Ishikawa (cell line): ENCODE measurements around the gene HPS6.

Experiments used
- CEBPB ChIP-seq: IDR thresholded peaks from 2 replicates; pipeline ENCODE4 v1.6.1; 2012
- CREB1 ChIP-seq: IDR thresholded peaks from 2 replicates; pipeline ENCODE4 v1.6.1; 2012; ENCODE audit warnings: low read depth
- EGR1 ChIP-seq: IDR thresholded peaks from 2 replicates; pipeline ENCODE4 v1.6.1; 2012
- EP300 ChIP-seq: IDR thresholded peaks from 2 replicates; pipeline ENCODE4 v1.6.1; 2012; ENCODE audit warnings: borderline replicate concordance
- FOXM1 ChIP-seq: IDR thresholded peaks from 2 replicates; pipeline ENCODE4 v1.6.1; 2012; ENCODE audit warnings: low read depth, borderline replicate concordance
- MAX ChIP-seq: IDR thresholded peaks from 2 replicates; pipeline ENCODE4 v1.6.1; 2012
- NFIC ChIP-seq: IDR thresholded peaks from 2 replicates; pipeline ENCODE4 v1.6.1; 2012
- RAD21 ChIP-seq: IDR thresholded peaks from 2 replicates; pipeline ENCODE4 v1.6.1; 2012; ENCODE audit warnings: low read depth
- REST ChIP-seq: IDR thresholded peaks from 2 replicates; pipeline ENCODE4 v1.6.1; 2012; ENCODE audit warnings: low read depth, mild to moderate bottlenecking
- TAF1 ChIP-seq: IDR thresholded peaks from 2 replicates; pipeline ENCODE4 v1.6.1; 2012; ENCODE audit warnings: low read depth, mild to moderate bottlenecking
- TCF12 ChIP-seq: IDR thresholded peaks from 2 replicates; pipeline ENCODE4 v1.6.1; 2012; ENCODE audit warnings: low read depth
- TEAD4 ChIP-seq: IDR thresholded peaks from 2 replicates; pipeline ENCODE4 v1.6.1; 2012
- USF1 ChIP-seq: IDR thresholded peaks from 2 replicates; pipeline ENCODE4 v1.6.1; 2012
- YY1 ChIP-seq: IDR thresholded peaks from 2 replicates; pipeline ENCODE4 v1.6.1; 2012; ENCODE audit warnings: low read depth
- ZBTB7A ChIP-seq: IDR thresholded peaks from 2 replicates; pipeline ENCODE4 v1.6.1; 2012; ENCODE audit warnings: low read depth

The HPS6 gene

GRCh38 chr10:102064868-102065560 is at the start of gene HPS6:
Gene HPS6 (plus strand): TSS chr10:102065349. CDS start chr10:102065475, 126 bp downstream.
- TF ChIP-seq TEAD4 = peak; percentile 28; the same call in 1 of the 2 replicates
- TF ChIP-seq REST = no peak
- peak; percentile 40; the same call in 1 of the 2 replicates for TF ChIP-seq EP300
- no peak for TF ChIP-seq FOXM1
- TF ChIP-seq NFIC = 0 out of 2 replicates have a peak, but pooled peaks have one; percentile 12
- peak; percentile 78 for TF ChIP-seq MAX
- TF ChIP-seq USF1 = no peak
- TF ChIP-seq TAF1 = peak; percentile 92
- TF ChIP-seq YY1 = peak; percentile 81
- TF ChIP-seq CEBPB = no peak
- no peak for TF ChIP-seq RAD21
- TF ChIP-seq CREB1 = peak; percentile 89
- peak; percentile 99 for TF ChIP-seq ZBTB7A
- peak; percentile 41 for TF ChIP-seq TCF12
- no peak; the same call in 1 of the 2 replicates for TF ChIP-seq EGR1

GRCh38 chr10:102016416-102016815 is 48.7 kb upstream of the HPS6 start:
- TF ChIP-seq TEAD4 (no peak), ZBTB7A (no peak), NFIC (no peak), CEBPB (no peak), EP300 (no peak), CREB1 (no peak), MAX (no peak), USF1 (no peak), EGR1 (no peak), FOXM1 (no peak), TAF1 (no peak), REST (no peak), RAD21 (no peak), YY1 (no peak), TCF12 (no peak)

- no peak for TF ChIP-seq TEAD4
- TF ChIP-seq CREB1 = no peak
- TF ChIP-seq USF1 = no peak
- TF ChIP-seq ZBTB7A = no peak
- TF ChIP-seq REST = no peak
- no peak for TF ChIP-seq YY1
- no peak for TF ChIP-seq TAF1
- no peak for TF ChIP-seq NFIC
- TF ChIP-seq MAX = no peak
- no peak for TF ChIP-seq TCF12
- TF ChIP-seq EP300 = no peak
- no peak for TF ChIP-seq EGR1
- no peak for TF ChIP-seq FOXM1
- TF ChIP-seq CEBPB = no peak
- no peak for TF ChIP-seq RAD21
Measured at GRCh38 chr10:102017295-102017694, 47.9 kb upstream of the HPS6 start.

- TF ChIP-seq FOXM1 (no peak), TCF12 (no peak), CREB1 (no peak), RAD21 (no peak), REST (no peak), TAF1 (no peak), NFIC (no peak), TEAD4 (no peak)
Measured at GRCh38 chr10:102020938-102021337, 44.2 kb upstream of the HPS6 start.
